ENCODE results near the gene TTC7B. TPM values are rescaled to one million over a fixed set of nuclear protein-coding genes. Genes with fewer than 3 reads are reported as not detected.
"Not testable (repeated sequence)": the region's sequence is repeated elsewhere in the genome, so short reads cannot be mapped to it uniquely, and the experiment has no call there.

TTC7B gene
- total RNA-seq, 2 experiments from 2014 or later, result 5.6 to 6.5 TPM

GRCh38 chr14:90846511-90846910, 30.3 kb upstream of the TTC7B start:
- CTCF ChIA-PET, result no interaction called here
- intact Hi-C loops (cut with micrococcal nuclease), result no loop called here
- H3K27ac Mint-ChIP-seq, result no peak overlapping the region
- H3K36me3 Mint-ChIP-seq (ENCODE audit: low read depth), result no peaks in the 10 kb centered on the region
- DNase-seq, result no peak
- H3K4me3 Mint-ChIP-seq, result no peak overlapping the region
- no peaks in the 10 kb centered on the region for H3K4me1 Mint-ChIP-seq (ENCODE audit: low read depth)
- H3K27me3 Mint-ChIP-seq (ENCODE audit: low read depth), result no peaks in the 10 kb centered on the region
- no peaks in the 10 kb centered on the region for H3K9me3 Mint-ChIP-seq

DNA sequence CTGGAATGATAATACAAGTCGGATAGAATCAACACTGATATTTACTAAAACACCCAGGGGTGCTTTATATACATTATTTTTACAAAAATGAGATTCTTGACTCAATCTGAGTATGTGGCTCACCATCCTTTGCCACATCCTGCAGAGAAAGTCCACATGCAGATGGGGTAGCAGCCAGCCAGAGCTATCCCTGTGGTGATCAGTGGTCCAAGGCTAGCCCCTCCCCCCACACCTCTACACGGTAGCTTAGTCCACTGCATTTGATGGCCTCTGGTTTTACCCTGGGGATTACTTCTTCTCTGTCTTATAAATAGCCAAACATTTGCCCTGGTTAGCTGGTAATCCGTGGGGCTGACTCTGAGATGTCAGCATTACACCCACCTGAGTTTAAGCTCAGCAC, 28.1 kb upstream of the TTC7B start:
- no peak for DNase-seq
- Mint-ChIP-seq H3K27ac (no peak overlapping the region), H3K36me3 (ENCODE audit: low read depth) (no peaks in the 10 kb centered on the region), H3K4me1 (ENCODE audit: low read depth) (no peaks in the 10 kb centered on the region), H3K4me3 (no peak overlapping the region), H3K9me3 (no peaks in the 10 kb centered on the region), H3K27me3 (ENCODE audit: low read depth) (no peaks in the 10 kb centered on the region)
- CTCF ChIA-PET, result no interaction called here
- intact Hi-C loops (cut with micrococcal nuclease), result no loop called here

DNA sequence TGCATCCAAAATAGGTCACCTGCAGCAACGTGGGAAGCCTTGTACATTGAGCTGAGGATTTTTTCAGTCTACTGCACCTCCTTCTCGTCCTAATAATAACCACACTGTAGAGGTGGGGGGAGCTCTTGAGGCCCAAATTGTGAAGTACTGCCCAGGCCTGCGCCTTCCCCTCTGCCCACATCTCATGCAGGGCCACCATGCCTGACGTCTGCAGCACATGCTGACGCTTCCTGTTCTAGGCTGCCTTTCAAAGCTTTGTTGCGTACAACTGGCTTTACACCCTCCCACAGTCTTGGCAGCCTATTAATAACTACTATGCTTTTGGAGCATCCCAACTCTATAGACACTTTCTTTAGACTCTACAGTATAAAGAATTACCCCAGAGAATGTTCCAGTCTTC, 26.5 kb upstream of the TTC7B start:
- CTCF ChIA-PET, result interaction anchor here (1.1 kb wide), 1 partner anchor 48 kb away, joined by 3 read pairs; no protein-coding TSS in a partner anchor
- Mint-ChIP-seq H3K4me3 (no peak overlapping the region), H3K27me3 (ENCODE audit: low read depth) (no peaks in the 10 kb centered on the region), H3K4me1 (ENCODE audit: low read depth) (no peaks in the 10 kb centered on the region), H3K27ac (no peak overlapping the region), H3K9me3 (no peaks in the 10 kb centered on the region), H3K36me3 (ENCODE audit: low read depth) (no peaks in the 10 kb centered on the region)
- no peak for DNase-seq
- intact Hi-C loops (cut with micrococcal nuclease), result no loop called here

GRCh38 chr14:90840667-90841066, 24.4 kb upstream of the TTC7B start:
- H3K4me3 Mint-ChIP-seq; H3K4me1 Mint-ChIP-seq (ENCODE audit: low read depth); H3K36me3 Mint-ChIP-seq (ENCODE audit: low read depth); intact Hi-C loops (cut with micrococcal nuclease); CTCF ChIA-PET; H3K27me3 Mint-ChIP-seq (ENCODE audit: low read depth); DNase-seq; H3K9me3 Mint-ChIP-seq; H3K27ac Mint-ChIP-seq: not testable (repeated sequence)

- Mint-ChIP-seq H3K4me1 (ENCODE audit: low read depth) (peaks cover 14% of the 10 kb centered on the region), H3K9me3 (no peaks in the 10 kb centered on the region), H3K27me3 (ENCODE audit: low read depth) (no peaks in the 10 kb centered on the region), H3K27ac (no peak overlapping the region), H3K36me3 (ENCODE audit: low read depth) (no peaks in the 10 kb centered on the region), H3K4me3 (no peak overlapping the region)
- intact Hi-C loops (cut with micrococcal nuclease), result no loop called here
- CTCF ChIA-PET, result interaction anchor here (0.6 kb wide), 1 partner anchor 284 kb away, joined by 3 read pairs; no protein-coding TSS in a partner anchor
- DNase-seq, result no peak
Measured at GRCh38 chr14:90839889-90840266, 23.6 kb upstream of the TTC7B start.

- Mint-ChIP-seq H3K4me3 (no peak overlapping the region), H3K4me1 (ENCODE audit: low read depth) (peaks cover 14% of the 10 kb centered on the region), H3K27me3 (ENCODE audit: low read depth) (no peaks in the 10 kb centered on the region), H3K9me3 (no peaks in the 10 kb centered on the region), H3K27ac (no peak overlapping the region), H3K36me3 (ENCODE audit: low read depth) (no peaks in the 10 kb centered on the region)
- intact Hi-C loops (cut with micrococcal nuclease), result no loop called here
- DNase-seq, result no peak
- CTCF ChIA-PET, result interaction anchor here (0.6 kb wide), 1 partner anchor 284 kb away, joined by 3 read pairs; no protein-coding TSS in a partner anchor
Measured at GRCh38 chr14:90839024-90839888, 23.0 kb upstream of the TTC7B start.

GRCh38 chr14:90838531-90838930, 22.3 kb upstream of the TTC7B start:
- H3K9me3 Mint-ChIP-seq; intact Hi-C loops (cut with micrococcal nuclease); H3K4me3 Mint-ChIP-seq; DNase-seq; CTCF ChIA-PET; H3K27ac Mint-ChIP-seq; H3K36me3 Mint-ChIP-seq (ENCODE audit: low read depth); H3K27me3 Mint-ChIP-seq (ENCODE audit: low read depth): not testable (repeated sequence)
- peaks cover 14% of the 10 kb centered on the region for H3K4me1 Mint-ChIP-seq (ENCODE audit: low read depth)

- Mint-ChIP-seq H3K9me3 (no peaks in the 10 kb centered on the region), H3K27me3 (ENCODE audit: low read depth) (no peaks in the 10 kb centered on the region), H3K4me3 (no peak overlapping the region), H3K4me1 (ENCODE audit: low read depth) (peaks cover 14% of the 10 kb centered on the region), H3K27ac (no peak overlapping the region), H3K36me3 (ENCODE audit: low read depth) (no peaks in the 10 kb centered on the region)
- intact Hi-C loops (cut with micrococcal nuclease), result no loop called here
- CTCF ChIA-PET, result no interaction called here
- no peak for DNase-seq
Measured at GRCh38 chr14:90837355-90837754, 21.1 kb upstream of the TTC7B start.

DNA sequence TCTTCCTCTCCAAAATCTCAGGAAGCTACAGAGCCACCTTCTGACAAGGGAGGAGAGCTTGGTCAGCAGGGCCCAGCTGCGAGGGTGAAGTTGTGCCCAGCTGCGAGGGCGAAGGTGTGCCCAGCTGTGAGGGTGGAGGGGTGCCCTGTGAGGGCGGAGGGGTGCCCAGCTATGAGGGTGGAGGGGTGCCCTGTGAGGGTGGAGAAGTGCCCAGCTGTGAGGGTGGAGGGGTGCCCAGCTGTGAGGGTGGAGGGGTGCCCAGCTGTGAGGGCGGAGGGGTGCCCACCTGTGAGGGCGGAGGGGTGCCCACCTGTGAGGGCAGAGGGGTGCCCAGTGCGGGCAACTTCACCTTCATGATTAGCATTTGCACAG, 20.4 kb upstream of the TTC7B start:
- no peak for DNase-seq
- Mint-ChIP-seq H3K36me3 (ENCODE audit: low read depth) (no peaks in the 10 kb centered on the region), H3K27me3 (ENCODE audit: low read depth) (no peaks in the 10 kb centered on the region), H3K4me3 (no peak overlapping the region), H3K4me1 (ENCODE audit: low read depth) (peaks cover 14% of the 10 kb centered on the region), H3K9me3 (no peaks in the 10 kb centered on the region), H3K27ac (no peak overlapping the region)
- intact Hi-C loops (cut with micrococcal nuclease), result no loop called here
- CTCF ChIA-PET, result interaction anchor here (0.6 kb wide), 1 partner anchor 27 kb away, joined by 3 read pairs; no protein-coding TSS in a partner anchor

- intact Hi-C loops (cut with micrococcal nuclease), result no loop called here
- no peaks in the 10 kb centered on the region for H3K27me3 Mint-ChIP-seq (ENCODE audit: low read depth)
- no peaks in the 10 kb centered on the region for H3K36me3 Mint-ChIP-seq (ENCODE audit: low read depth)
- no peak overlapping the region for H3K4me3 Mint-ChIP-seq
- H3K27ac Mint-ChIP-seq, result no peak overlapping the region
- H3K9me3 Mint-ChIP-seq, result no peaks in the 10 kb centered on the region
- H3K4me1 Mint-ChIP-seq (ENCODE audit: low read depth), result peaks cover 30% of the 10 kb centered on the region
- DNase-seq, result peak; percentile 2
- CTCF ChIA-PET, result no interaction called here
Measured at GRCh38 chr14:90831821-90832220, 15.6 kb upstream of the TTC7B start.

DNA sequence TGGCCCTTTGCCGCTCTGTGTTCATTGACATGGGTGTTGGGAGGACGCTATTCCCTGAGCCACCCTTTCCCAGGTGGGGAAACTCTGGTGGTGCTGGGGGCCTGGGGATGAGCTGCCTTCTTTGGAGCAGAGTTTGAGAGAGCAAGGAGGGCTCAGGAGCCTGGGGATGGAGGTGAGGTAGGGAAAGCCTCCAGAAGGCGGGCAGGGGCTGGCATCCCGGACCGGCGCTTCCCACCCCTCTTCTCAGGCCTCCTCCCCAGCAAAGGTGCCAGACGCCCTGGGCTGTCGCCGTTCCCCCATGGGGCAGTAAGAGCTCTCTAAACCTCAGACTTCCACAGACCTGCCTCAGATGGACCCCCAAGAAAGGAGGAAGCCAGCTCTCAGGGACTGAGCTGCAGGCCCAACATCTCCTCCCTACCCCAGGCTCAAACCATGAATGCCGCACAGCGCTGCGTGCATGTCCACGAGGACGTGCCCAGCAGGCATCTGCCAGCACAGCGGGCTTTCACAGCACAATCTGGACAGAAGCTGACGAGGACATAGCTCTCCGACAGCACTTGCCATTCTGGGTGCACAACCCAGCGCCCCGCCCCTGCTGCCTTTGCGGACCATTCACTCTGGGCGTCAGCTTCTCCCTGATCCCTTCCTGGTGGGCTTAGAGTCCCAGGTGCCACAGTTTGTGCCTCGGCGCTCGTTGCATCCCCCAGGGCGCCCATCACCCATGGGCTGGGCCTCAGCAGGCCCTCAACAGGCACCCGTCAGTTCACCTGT, 14.9 kb upstream of the TTC7B start:
- Mint-ChIP-seq H3K27me3 (ENCODE audit: low read depth) (no peaks in the 10 kb centered on the region), H3K27ac (no peak overlapping the region), H3K4me1 (ENCODE audit: low read depth) (peaks cover 26% of the 10 kb centered on the region), H3K9me3 (no peaks in the 10 kb centered on the region), H3K36me3 (ENCODE audit: low read depth) (no peaks in the 10 kb centered on the region), H3K4me3 (no peak overlapping the region)
- CTCF ChIA-PET, result interaction anchor here (0.6 kb wide), 1 partner anchor 223 kb away, joined by 5 read pairs; no protein-coding TSS in a partner anchor
- DNase-seq, result peak; percentile 3
- intact Hi-C loops (cut with micrococcal nuclease), result no loop called here

DNA sequence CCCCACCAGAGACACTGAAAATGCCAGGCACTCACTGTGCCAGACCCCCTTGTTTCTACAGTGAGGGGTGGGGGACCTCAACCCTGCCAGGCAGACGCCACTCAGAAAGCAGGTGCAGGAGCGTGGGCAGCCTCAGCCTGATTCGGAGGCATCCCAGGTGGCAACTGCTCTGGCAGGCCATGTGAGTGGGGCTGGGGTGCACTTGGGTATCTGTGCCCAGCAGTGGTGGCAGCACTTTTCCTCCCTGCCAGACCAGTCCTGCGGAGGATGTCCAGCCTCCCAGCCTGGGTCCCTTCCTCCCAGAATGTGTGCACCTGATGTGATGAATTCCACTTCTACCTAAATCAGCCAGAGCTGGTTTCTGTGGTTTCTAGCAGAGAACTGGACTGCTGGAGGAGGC, 13.4 kb upstream of the TTC7B start:
- H3K27ac Mint-ChIP-seq, result no peak overlapping the region
- no peaks in the 10 kb centered on the region for H3K27me3 Mint-ChIP-seq (ENCODE audit: low read depth)
- no peaks in the 10 kb centered on the region for H3K9me3 Mint-ChIP-seq
- no peak overlapping the region for H3K4me3 Mint-ChIP-seq
- intact Hi-C loops (cut with micrococcal nuclease), result loop anchor here (2.0 to 5.0 kb wide), 3 partner anchors 285 to 873 kb away; partner anchors contain the start of gene DGLUCY
- H3K4me1 Mint-ChIP-seq (ENCODE audit: low read depth), result peaks cover 17% of the 10 kb centered on the region
- CTCF ChIA-PET, result no interaction called here
- H3K36me3 Mint-ChIP-seq (ENCODE audit: low read depth), result no peaks in the 10 kb centered on the region
- DNase-seq, result no peak

Data from activated naive CD4-positive, alpha-beta T cell treated with anti-CD3 and anti-CD28 coated beads for 36 hours (primary cell).